Hepatocyte (in vitro differentiated cells): Measurements from ENCODE around the gene ACTR3C. TPM values are rescaled to one million over a fixed set of nuclear protein-coding genes. Genes with fewer than 3 reads are reported as not detected.
A peak's percentile ranks its signal among the peaks of the same experiment; 100 is the strongest.
"Not testable (repeated sequence)": the region's sequence is repeated elsewhere in the genome, so short reads cannot be mapped to it uniquely, and the experiment has no call there.

Source experiments
- DNase-seq: peaks from one replicate; pipeline ENCODE4 v3.0.0-alpha.2; 2016; ENCODE audit warnings: low spot score
- H2AFZ ChIP-seq: fragments of 200-600 bp; sonication (generic); 2 replicates; pipeline ENCODE4 v1.6.0; 2016; ENCODE audit warnings: antibody characterized with exemption, mild to moderate bottlenecking
- H3K27ac ChIP-seq: fragments of 200-600 bp; sonication (generic); 2 replicates; pipeline ENCODE4 v1.5.1; 2016; ENCODE audit warnings: mild to moderate bottlenecking
- H3K27me3 ChIP-seq: fragments of 200-600 bp; sonication (generic); 2 replicates; pipeline ENCODE4 v1.6.1; 2016
- H3K36me3 ChIP-seq: fragments of 200-600 bp; sonication (generic); replicated peaks from 2 replicates; pipeline ENCODE4 v1.5.1; 2016; ENCODE audit warnings: low read depth; ENCODE audit not compliant: insufficient read depth
- H3K4me1 ChIP-seq: fragments of 200-600 bp; sonication (generic); 2 replicates; pipeline ENCODE4 v1.5.1; 2016; ENCODE audit warnings: mild to moderate bottlenecking, moderate library complexity; ENCODE audit not compliant: insufficient read depth
- H3K4me2 ChIP-seq: fragments of 200-600 bp; sonication (generic); 2 replicates; pipeline ENCODE4 v1.6.0; 2016
- H3K4me3 ChIP-seq: fragments of 200-600 bp; sonication (generic); 2 replicates; pipeline ENCODE4 v1.5.1; 2016; ENCODE audit warnings: mild to moderate bottlenecking
- H3K79me2 ChIP-seq: fragments of 200-600 bp; sonication (generic); 2 replicates; pipeline ENCODE4 v1.6.0; 2017; ENCODE audit warnings: mild to moderate bottlenecking
- H3K9me2 ChIP-seq: fragments of 200-600 bp; sonication (generic); replicated peaks from 2 replicates; pipeline ENCODE4 v1.6.0; 2017; ENCODE audit warnings: mild to moderate bottlenecking; ENCODE audit not compliant: insufficient read depth
- H3K9me3 ChIP-seq: fragments of 200-600 bp; sonication (generic); 2 replicates; pipeline ENCODE4 v1.5.1; 2016; ENCODE audit warnings: low read depth, mild to moderate bottlenecking
- H4K20me1 ChIP-seq: fragments of 200-600 bp; sonication (generic); 2 replicates; pipeline ENCODE4 v1.6.0; 2016; ENCODE audit warnings: mild to moderate bottlenecking; ENCODE audit not compliant: insufficient read depth, poor library complexity, severe bottlenecking
- CTCF ChIP-seq: fragments of 200-600 bp; sonication (generic); IDR thresholded peaks from 2 replicates; pipeline ENCODE4 v1.5.1; 2016; ENCODE audit warnings: antibody characterized with exemption, mild to moderate bottlenecking; ENCODE audit not compliant: poor library complexity
- WGBS: methylation state at CpG from one replicate; pipeline ENCODE4 v1.1.6; 2016; ENCODE audit warnings: low lambda C conversion rate; ENCODE audit errors: missing lambda C conversion rate; 5-methylcytosine and 5-hydroxymethylcytosine counted together
- polyA plus RNA-seq: library from polyadenylated mRNA; unstranded; fragments of >200 nt; fragmentation: Nextera tagmentation; extraction: Ambion mirVana; gene quantifications from 2 replicates; pipeline ENCODE4 v1.2.1, GENCODE V29; 2016
- total RNA-seq: library from RNA; depleted of rRNA; stranded (reverse); fragments of >200 nt; gene quantifications from 2 replicates; pipeline ENCODE4 v1.2.3, GENCODE V29; 2014

ACTR3C gene
- total and polyA plus RNA-seq, 2 experiments from 2014 or later, result 7.8 to 18.6 TPM

GRCh38 chr7:150281681-150282403 lies 41.5 kb downstream of the ACTR3C start:
- H3K9me3 ChIP-seq, H4K20me1 ChIP-seq, DNase-seq, H3K36me3 ChIP-seq, H3K4me1 ChIP-seq, H3K79me2 ChIP-seq, H3K9me2 ChIP-seq, H3K4me2 ChIP-seq, H3K27me3 ChIP-seq, H3K4me3 ChIP-seq, H3K27ac ChIP-seq, H2AFZ ChIP-seq: not testable (repeated sequence)
- 92% methylated on average over 14 of the region's 25 CpGs for WGBS

GRCh38 chr7:150278383-150278782 lies 45.0 kb downstream of the ACTR3C start:
- not testable (repeated sequence) for H3K9me2 ChIP-seq, H3K79me2 ChIP-seq, H3K27ac ChIP-seq, H2AFZ ChIP-seq, H3K27me3 ChIP-seq, H3K4me3 ChIP-seq, H4K20me1 ChIP-seq, H3K36me3 ChIP-seq, H3K4me2 ChIP-seq, DNase-seq, H3K4me1 ChIP-seq, H3K9me3 ChIP-seq
- WGBS, result 89% methylated on average over 8 of the region's 11 CpGs

- not testable (repeated sequence) for H4K20me1 ChIP-seq, H3K36me3 ChIP-seq, H3K4me1 ChIP-seq, H3K9me2 ChIP-seq, H3K27ac ChIP-seq, H3K4me3 ChIP-seq, H3K79me2 ChIP-seq, H3K9me3 ChIP-seq, H2AFZ ChIP-seq, H3K4me2 ChIP-seq, H3K27me3 ChIP-seq
- DNase-seq, result peak; percentile 28
- WGBS, result 45% methylated on average over 6 of the region's 6 CpGs
- peak; percentile 72 for TF ChIP-seq CTCF
Measured at GRCh38 chr7:150276132-150276695, 47.1 kb downstream of the ACTR3C start.

GRCh38 chr7:150271898-150272297 lies 51.4 kb downstream of the ACTR3C start:
- DNase-seq, H3K4me2 ChIP-seq, H2AFZ ChIP-seq, H3K79me2 ChIP-seq, H4K20me1 ChIP-seq, H3K9me2 ChIP-seq, H3K36me3 ChIP-seq, H3K4me3 ChIP-seq, H3K9me3 ChIP-seq, H3K27me3 ChIP-seq, H3K27ac ChIP-seq, H3K4me1 ChIP-seq: not testable (repeated sequence)
- WGBS, result 64% methylated on average over 6 of the region's 7 CpGs

- DNase-seq, result not testable (repeated sequence)
- 97% methylated on average over 9 of the region's 18 CpGs for WGBS
Measured at GRCh38 chr7:150270101-150270824, 53.1 kb downstream of the ACTR3C start.

GRCh38 chr7:150268798-150269197 lies 54.5 kb downstream of the ACTR3C start:
- not testable (repeated sequence) for H2AFZ ChIP-seq, H3K36me3 ChIP-seq, DNase-seq, H3K9me3 ChIP-seq, H3K4me2 ChIP-seq, H3K27me3 ChIP-seq, H3K4me1 ChIP-seq, H3K9me2 ChIP-seq, H3K27ac ChIP-seq, H4K20me1 ChIP-seq, H3K79me2 ChIP-seq, H3K4me3 ChIP-seq
- WGBS, result no CpG with 5 or more reads among the region's 17 CpGs

More at GRCh38 chr7:150270101-150270824, 53.1 kb downstream of the ACTR3C start:
- not testable (repeated sequence) for H3K9me3 ChIP-seq, H3K36me3 ChIP-seq, H3K4me2 ChIP-seq, H2AFZ ChIP-seq, H3K79me2 ChIP-seq, H4K20me1 ChIP-seq, H3K27me3 ChIP-seq, H3K27ac ChIP-seq, H3K9me2 ChIP-seq, H3K4me1 ChIP-seq, H3K4me3 ChIP-seq

- not testable (repeated sequence) for H3K36me3 ChIP-seq, H3K4me3 ChIP-seq, DNase-seq, H3K79me2 ChIP-seq, H3K4me2 ChIP-seq, H4K20me1 ChIP-seq, H3K4me1 ChIP-seq, H3K27me3 ChIP-seq, H2AFZ ChIP-seq, H3K9me3 ChIP-seq, H3K27ac ChIP-seq, H3K9me2 ChIP-seq
- WGBS, result 92% methylated on average over 2 of the region's 8 CpGs
Measured at GRCh38 chr7:150268287-150268686, 55.1 kb downstream of the ACTR3C start.
